Esophagus muscularis mucosa (tissue), 3 donors: ENCODE results near the gene DNAAF5.

Source experiments
- POLR2A ChIP-seq: fragments of 450-650 bp; IDR thresholded peaks from one replicate; pipeline ENCODE4 v1.6.1; 2017; ENCODE audit warnings: antibody characterized with exemption, moderate library complexity, mild to moderate bottlenecking, low read depth
- TF ChIP-seq, protein P1 (sequence below), 3 experiments: fragments of 200-600 bp in 2 of 3; fragments of 450-650 bp in 1 of 3; sonication (generic) in 2 of 3; IDR thresholded peaks; one replicate each; pipeline ENCODE4 v1.5.1; 2017 to 2019; ENCODE audit warnings: antibody characterized with exemption in 3 of 3, mild to moderate bottlenecking in 2 of 3, moderate library complexity in 1 of 3

DNA sequence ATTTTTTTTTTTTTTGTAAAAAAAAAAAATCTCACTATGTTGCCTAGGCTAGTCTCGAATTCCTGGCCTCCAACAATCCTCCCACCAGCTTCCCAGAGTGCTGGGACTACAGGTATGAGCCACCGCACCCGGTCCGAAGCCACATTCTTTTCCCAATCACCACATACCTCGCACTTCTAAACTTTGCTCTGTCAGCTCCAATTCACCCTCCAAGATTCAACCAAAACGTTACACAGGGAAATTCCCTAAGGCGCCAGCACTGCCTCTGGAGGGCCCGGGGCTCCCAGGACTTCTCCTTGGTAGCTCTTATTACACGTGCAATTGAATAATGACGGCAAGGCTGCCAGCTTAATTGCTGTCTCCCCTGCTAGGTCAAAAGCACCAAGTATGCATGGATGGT is 10.3 kb upstream of the DNAAF5 start:
- TF ChIP-seq, protein P1, sequence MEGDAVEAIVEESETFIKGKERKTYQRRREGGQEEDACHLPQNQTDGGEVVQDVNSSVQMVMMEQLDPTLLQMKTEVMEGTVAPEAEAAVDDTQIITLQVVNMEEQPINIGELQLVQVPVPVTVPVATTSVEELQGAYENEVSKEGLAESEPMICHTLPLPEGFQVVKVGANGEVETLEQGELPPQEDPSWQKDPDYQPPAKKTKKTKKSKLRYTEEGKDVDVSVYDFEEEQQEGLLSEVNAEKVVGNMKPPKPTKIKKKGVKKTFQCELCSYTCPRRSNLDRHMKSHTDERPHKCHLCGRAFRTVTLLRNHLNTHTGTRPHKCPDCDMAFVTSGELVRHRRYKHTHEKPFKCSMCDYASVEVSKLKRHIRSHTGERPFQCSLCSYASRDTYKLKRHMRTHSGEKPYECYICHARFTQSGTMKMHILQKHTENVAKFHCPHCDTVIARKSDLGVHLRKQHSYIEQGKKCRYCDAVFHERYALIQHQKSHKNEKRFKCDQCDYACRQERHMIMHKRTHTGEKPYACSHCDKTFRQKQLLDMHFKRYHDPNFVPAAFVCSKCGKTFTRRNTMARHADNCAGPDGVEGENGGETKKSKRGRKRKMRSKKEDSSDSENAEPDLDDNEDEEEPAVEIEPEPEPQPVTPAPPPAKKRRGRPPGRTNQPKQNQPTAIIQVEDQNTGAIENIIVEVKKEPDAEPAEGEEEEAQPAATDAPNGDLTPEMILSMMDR (IDR thresholded peaks at IDR 0.05) = no peak
- no peak for TF ChIP-seq POLR2A
